Stimulated activated memory B cell treated with anti-CD40 and anti-IgM and Interleukin-4, amounts not matched to agents 10 μg/mL and 1 μg/mL and 100 μg/mL, for 72 hours (primary cell): ENCODE data around the gene ZBTB7C.
"Not testable (repeated sequence)": the region's sequence is repeated elsewhere in the genome, so short reads cannot be mapped to it uniquely, and the experiment has no call there.

Experiments used
- ATAC-seq: fragments of 150-1000 bp; cut with Tn5 transposase; 2 replicates; pipeline ENCODE4 v1.10.0; 2021
- H3K27ac Mint-ChIP-seq: one replicate; pipeline ENCODE4 v1.8.0; 2022; ENCODE audit warnings: mild to moderate bottlenecking, mixed read lengths
- H3K27me3 Mint-ChIP-seq: one replicate; pipeline ENCODE4 v1.8.0; 2022; ENCODE audit warnings: mixed read lengths
- H3K36me3 Mint-ChIP-seq: one replicate; pipeline ENCODE4 v1.8.0; 2022; ENCODE audit warnings: mixed read lengths
- H3K4me1 Mint-ChIP-seq: one replicate; pipeline ENCODE4 v1.8.0; 2022; ENCODE audit warnings: mixed read lengths
- H3K4me3 Mint-ChIP-seq: one replicate; pipeline ENCODE4 v1.8.0; 2022; ENCODE audit warnings: mild to moderate bottlenecking, moderate library complexity, mixed read lengths
- H3K9me3 Mint-ChIP-seq: one replicate; pipeline ENCODE4 v1.8.0; 2022; ENCODE audit warnings: mixed read lengths

The ZBTB7C gene

DNA sequence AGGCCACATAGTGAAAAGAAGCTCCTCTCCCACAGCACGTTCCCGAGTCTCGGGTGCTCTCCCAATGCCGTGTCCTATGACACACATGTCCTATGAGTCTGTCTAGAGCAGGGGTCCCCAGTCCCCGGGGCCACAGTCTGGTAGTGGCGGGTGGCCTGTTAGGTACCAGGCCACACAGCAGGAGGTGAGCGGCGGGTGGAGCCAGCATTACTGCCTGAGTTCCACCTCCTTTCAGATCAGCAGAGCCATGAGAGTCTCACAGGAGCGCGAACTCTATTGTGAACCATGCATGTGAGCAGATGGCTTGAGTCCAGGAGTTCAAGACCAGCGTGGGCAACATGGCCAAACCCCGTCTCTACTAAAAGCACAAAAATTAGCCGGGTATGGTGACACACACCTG lies 112.6 kb downstream of the ZBTB7C start:
- no peak for ATAC-seq
- Mint-ChIP-seq H3K4me3 (no peak overlapping the region), H3K36me3 (no peaks in the 10 kb centered on the region), H3K9me3 (no peaks in the 10 kb centered on the region), H3K4me1 (peaks cover 7% of the 10 kb centered on the region), H3K27ac (no peak overlapping the region), H3K27me3 (no peaks in the 10 kb centered on the region)

DNA sequence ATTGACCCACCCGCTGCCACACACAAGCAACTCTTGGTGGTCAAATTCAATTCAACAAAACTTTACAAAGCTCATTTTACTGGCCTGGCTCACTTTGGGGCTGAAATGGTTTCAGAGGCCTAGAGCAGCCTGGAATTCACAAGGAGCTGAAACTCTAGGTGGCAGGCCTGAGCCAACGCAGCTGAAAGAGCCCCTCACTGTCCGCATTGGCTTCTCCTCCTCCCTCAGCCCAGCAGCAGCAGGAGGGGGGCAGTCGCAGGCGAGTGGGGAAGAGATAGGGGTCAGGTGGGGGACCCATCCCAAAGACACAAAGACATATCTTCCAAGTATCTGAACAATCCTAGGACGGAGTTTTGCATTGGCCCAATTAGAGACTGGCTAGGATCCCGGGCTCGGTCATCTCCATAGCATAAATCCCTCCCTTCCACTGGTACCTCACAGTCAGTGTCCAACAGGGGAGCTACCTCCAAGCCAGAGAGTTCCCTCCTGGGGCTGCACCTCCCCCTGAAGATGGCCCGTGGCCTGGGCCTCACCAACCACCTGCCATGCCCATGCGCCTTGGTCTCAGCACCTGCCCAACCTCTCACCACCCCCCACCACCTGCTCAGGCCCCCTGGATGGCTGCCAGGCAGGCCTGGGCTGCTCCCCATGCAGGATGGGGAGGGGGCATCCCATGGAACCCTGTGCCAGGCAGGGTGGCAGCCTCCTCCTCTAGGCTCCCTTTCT lies 113.4 kb downstream of the ZBTB7C start:
- no peaks in the 10 kb centered on the region for H3K9me3 Mint-ChIP-seq
- H3K27me3 Mint-ChIP-seq: no peaks in the 10 kb centered on the region
- H3K27ac Mint-ChIP-seq: no peak overlapping the region
- H3K4me1 Mint-ChIP-seq: peaks cover 7% of the 10 kb centered on the region
- ATAC-seq: peak; percentile 13
- H3K4me3 Mint-ChIP-seq: no peak overlapping the region
- no peaks in the 10 kb centered on the region for H3K36me3 Mint-ChIP-seq

- Mint-ChIP-seq H3K27ac (no peak overlapping the region), H3K27me3 (no peaks in the 10 kb centered on the region), H3K4me3 (no peak overlapping the region), H3K36me3 (no peaks in the 10 kb centered on the region), H3K9me3 (no peaks in the 10 kb centered on the region), H3K4me1 (no peaks in the 10 kb centered on the region)
- ATAC-seq: no peak
These were observed 114.1 kb downstream of the ZBTB7C start for GRCh38 chr18:48294899-48295585.

- H3K36me3 Mint-ChIP-seq: no peaks in the 10 kb centered on the region
- ATAC-seq: no peak
- no peak overlapping the region for H3K27ac Mint-ChIP-seq
These were observed 115.0 kb downstream of the ZBTB7C start for GRCh38 chr18:48293954-48294898.

GRCh38 chr18:48292782-48293424 lies 116.3 kb downstream of the ZBTB7C start:
- Mint-ChIP-seq H3K4me1 (no peaks in the 10 kb centered on the region), H3K9me3 (no peaks in the 10 kb centered on the region), H3K4me3 (no peak overlapping the region), H3K36me3 (no peaks in the 10 kb centered on the region), H3K27ac (no peak overlapping the region), H3K27me3 (no peaks in the 10 kb centered on the region)
- no peak for ATAC-seq

More at GRCh38 chr18:48293954-48294898, 115.0 kb downstream of the ZBTB7C start:
- Mint-ChIP-seq H3K4me1 (no peaks in the 10 kb centered on the region), H3K9me3 (no peaks in the 10 kb centered on the region), H3K27me3 (no peaks in the 10 kb centered on the region), H3K4me3 (no peak overlapping the region)

- Mint-ChIP-seq H3K27me3 (no peaks in the 10 kb centered on the region), H3K4me1 (no peaks in the 10 kb centered on the region), H3K4me3 (no peak overlapping the region), H3K36me3 (no peaks in the 10 kb centered on the region), H3K9me3 (no peaks in the 10 kb centered on the region), H3K27ac (no peak overlapping the region)
- no peak for ATAC-seq
These were observed 117.0 kb downstream of the ZBTB7C start for GRCh38 chr18:48292229-48292628.

DNA sequence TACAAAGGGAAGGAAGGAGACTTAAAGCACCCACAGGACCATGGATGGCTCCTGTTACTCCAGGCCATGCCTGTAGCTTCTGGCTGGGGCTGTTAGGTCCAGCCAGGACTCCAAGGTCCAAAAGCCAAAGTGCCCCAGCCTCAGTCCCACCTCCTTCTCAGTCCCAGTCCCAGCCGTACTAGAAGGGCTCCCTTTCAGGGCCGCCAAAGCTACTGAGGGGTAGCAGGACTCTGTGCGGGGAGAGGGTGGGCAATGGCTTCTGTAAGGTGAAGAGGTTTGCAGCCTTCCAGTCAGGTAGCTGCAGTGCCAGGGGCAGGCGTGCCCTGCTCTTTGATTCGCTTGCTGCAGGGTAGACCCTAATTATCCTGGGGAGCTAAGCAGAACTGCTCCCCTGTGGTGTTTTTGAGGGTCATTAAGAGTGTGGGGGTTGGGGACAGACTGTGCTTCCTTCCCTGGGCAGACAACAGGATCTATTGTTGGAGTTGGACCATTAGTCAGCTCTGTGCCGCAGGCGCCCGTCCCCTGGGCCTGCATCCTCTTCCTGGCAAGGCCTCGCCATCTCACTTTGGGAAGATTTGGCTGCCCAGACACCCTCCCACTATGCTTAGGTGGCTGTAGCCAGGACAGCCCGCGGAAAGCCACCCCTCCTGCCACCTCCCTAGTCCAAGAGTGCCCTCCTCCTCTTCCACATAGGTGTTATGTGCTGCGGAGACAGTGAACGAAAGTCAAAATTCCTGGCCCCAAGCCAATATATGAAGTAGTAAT lies 118.8 kb downstream of the ZBTB7C start:
- no peak for ATAC-seq
- Mint-ChIP-seq H3K9me3 (peaks cover 4% of the 10 kb centered on the region), H3K27me3 (no peaks in the 10 kb centered on the region), H3K4me1 (no peaks in the 10 kb centered on the region), H3K36me3 (no peaks in the 10 kb centered on the region), H3K27ac (no peak overlapping the region), H3K4me3 (no peak overlapping the region)

- peaks cover 10% of the 10 kb centered on the region for H3K27me3 Mint-ChIP-seq
- H3K4me3 Mint-ChIP-seq: no peak overlapping the region
- no peaks in the 10 kb centered on the region for H3K36me3 Mint-ChIP-seq
- no peaks in the 10 kb centered on the region for H3K4me1 Mint-ChIP-seq
- H3K27ac Mint-ChIP-seq: no peak overlapping the region
- H3K9me3 Mint-ChIP-seq: peaks cover 8% of the 10 kb centered on the region
- no peak for ATAC-seq
These were observed 124.4 kb downstream of the ZBTB7C start for GRCh38 chr18:48284743-48285142.

DNA sequence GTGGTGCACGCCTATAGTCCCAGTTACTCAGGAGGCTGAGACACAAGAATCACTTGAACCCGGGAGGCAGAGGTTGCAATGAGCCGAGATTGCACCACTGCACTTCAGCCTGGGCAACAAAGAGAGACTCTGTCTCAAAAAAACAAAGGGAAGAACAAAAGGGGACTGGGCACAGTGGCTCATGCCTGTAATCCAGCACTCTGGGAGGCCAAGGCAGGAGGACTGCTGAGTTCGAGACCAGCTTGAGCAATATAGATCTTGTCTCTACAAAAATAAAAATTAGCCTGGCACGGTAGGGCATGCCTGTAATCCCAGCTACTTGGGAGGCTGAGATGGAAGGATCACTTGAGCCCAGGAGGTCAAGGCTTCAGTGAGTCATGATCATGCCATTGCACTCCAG lies 125.2 kb downstream of the ZBTB7C start:
- not testable (repeated sequence) for H3K27ac Mint-ChIP-seq, H3K4me1 Mint-ChIP-seq, ATAC-seq, H3K9me3 Mint-ChIP-seq, H3K4me3 Mint-ChIP-seq, H3K36me3 Mint-ChIP-seq
- H3K27me3 Mint-ChIP-seq: peaks cover 18% of the 10 kb centered on the region

GRCh38 chr18:48281460-48281859 lies 127.7 kb downstream of the ZBTB7C start:
- H3K4me1 Mint-ChIP-seq, ATAC-seq, H3K36me3 Mint-ChIP-seq, H3K4me3 Mint-ChIP-seq, H3K27ac Mint-ChIP-seq, H3K9me3 Mint-ChIP-seq: not testable (repeated sequence)
- H3K27me3 Mint-ChIP-seq: peaks cover 25% of the 10 kb centered on the region

- Mint-ChIP-seq H3K36me3 (no peaks in the 10 kb centered on the region), H3K27ac (no peak overlapping the region), H3K9me3 (no peaks in the 10 kb centered on the region), H3K27me3 (peaks cover 25% of the 10 kb centered on the region), H3K4me1 (no peaks in the 10 kb centered on the region), H3K4me3 (no peak overlapping the region)
- no peak for ATAC-seq
These were observed 129.9 kb downstream of the ZBTB7C start for GRCh38 chr18:48279312-48279711.

DNA sequence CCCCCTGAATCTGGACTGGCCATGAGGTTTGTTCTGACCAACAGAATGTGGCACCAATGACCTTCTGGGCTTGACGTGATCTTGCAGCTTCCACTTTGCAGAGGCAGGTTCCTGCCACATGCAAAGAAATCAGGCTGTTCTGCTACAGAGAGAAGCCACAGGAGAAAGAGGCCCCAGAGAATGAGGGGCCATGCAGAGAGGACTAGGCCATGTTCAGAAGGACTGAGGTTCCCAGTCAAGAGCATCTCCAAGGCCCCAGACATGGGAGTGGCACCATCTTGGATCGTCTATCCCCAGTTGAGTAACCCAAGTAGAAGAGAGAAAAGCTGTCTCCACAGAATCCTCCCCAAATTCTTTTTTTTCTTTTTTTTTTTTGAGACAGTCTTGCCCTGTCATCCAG lies 131.1 kb downstream of the ZBTB7C start:
- Mint-ChIP-seq H3K27ac (no peak overlapping the region), H3K36me3 (no peaks in the 10 kb centered on the region), H3K27me3 (peaks cover 25% of the 10 kb centered on the region), H3K4me3 (no peak overlapping the region), H3K9me3 (no peaks in the 10 kb centered on the region), H3K4me1 (no peaks in the 10 kb centered on the region)
- no peak for ATAC-seq

- no peak overlapping the region for H3K4me3 Mint-ChIP-seq
- no peak for ATAC-seq
- H3K9me3 Mint-ChIP-seq: no peaks in the 10 kb centered on the region
- peaks cover 19% of the 10 kb centered on the region for H3K27me3 Mint-ChIP-seq
- no peaks in the 10 kb centered on the region for H3K4me1 Mint-ChIP-seq
- H3K36me3 Mint-ChIP-seq: no peaks in the 10 kb centered on the region
- no peak overlapping the region for H3K27ac Mint-ChIP-seq
These were observed 134.9 kb downstream of the ZBTB7C start for GRCh38 chr18:48274301-48274700.

DNA sequence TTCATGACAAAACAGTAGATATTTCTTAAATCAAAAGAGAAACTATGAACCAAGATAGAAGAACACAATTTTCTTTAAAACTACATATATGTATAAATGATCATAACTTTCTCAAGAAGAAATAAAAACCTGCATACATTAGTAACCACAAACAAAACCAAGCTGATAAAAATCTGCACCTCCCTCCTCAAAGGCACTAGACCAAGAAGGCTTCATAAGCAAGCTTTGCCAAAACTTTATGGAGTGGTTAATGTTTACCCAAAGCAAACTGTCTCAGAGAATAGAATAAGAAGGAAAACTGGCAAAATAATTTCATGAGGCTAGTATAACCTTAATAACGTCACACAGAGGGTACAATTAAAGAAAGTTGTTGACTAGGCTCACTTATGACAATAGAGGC lies 138.3 kb downstream of the ZBTB7C start:
- Mint-ChIP-seq H3K9me3 (no peaks in the 10 kb centered on the region), H3K36me3 (no peaks in the 10 kb centered on the region), H3K4me1 (no peaks in the 10 kb centered on the region), H3K27ac (no peak overlapping the region), H3K4me3 (no peak overlapping the region), H3K27me3 (peaks cover 9% of the 10 kb centered on the region)
- ATAC-seq: no peak
